Ascending aorta (tissue), 2 donors: ENCODE results near the gene FOXJ3. TPM values are rescaled to one million over a fixed set of nuclear protein-coding genes. Genes with fewer than 3 reads are reported as not detected.

Experiments
- DNase-seq, 2 donors: peaks; one replicate each; pipeline ENCODE4 v3.0.0-alpha.2; 2019; ENCODE audit warnings: low spot score in 2 of 2
- H3K27ac ChIP-seq, 2 donors: fragments of 200-600 bp; sonication (generic); one replicate each; pipeline ENCODE4 v1.5.1; 2016 to 2017; ENCODE audit warnings: mild to moderate bottlenecking in 1 of 2
- H3K27me3 ChIP-seq: fragments of 200-600 bp; sonication (generic); one replicate; pipeline ENCODE4 v1.5.1; 2017
- H3K36me3 ChIP-seq, 2 donors: fragments of 200-600 bp; sonication (generic); one replicate each; pipeline ENCODE4 v1.5.1; 2016
- H3K4me1 ChIP-seq, 2 donors: fragments of 200-600 bp; sonication (generic); one replicate each; pipeline ENCODE4 v1.5.1; 2016 to 2017; ENCODE audit warnings: mild to moderate bottlenecking in 1 of 2
- H3K4me3 ChIP-seq, 2 donors: fragments of 200-600 bp; sonication (generic); one replicate each; pipeline ENCODE4 v1.5.1; 2016 to 2017; ENCODE audit warnings: mild to moderate bottlenecking in 1 of 2
- H3K9me3 ChIP-seq, 2 donors: fragments of 200-600 bp; sonication (generic); one replicate each; pipeline ENCODE4 v1.5.1; 2016
- CTCF ChIP-seq, 3 experiments: fragments of 200-600 bp in 2 of 3; fragments of 450-650 bp in 1 of 3; sonication (generic) in 2 of 3; IDR thresholded peaks; one replicate each; pipeline ENCODE4 v1.5.1; 2016 to 2019; ENCODE audit warnings: antibody characterized with exemption in 3 of 3, mild to moderate bottlenecking in 1 of 3, moderate library complexity in 1 of 3
- intact Hi-C: fragments of 100-400 bp; cut with DNase I; formaldehyde crosslinking; loops from one replicate; pipeline ENCODE4 v1.15.1; 2023
- total RNA-seq: library from RNA; depleted of rRNA; stranded (reverse); fragments of >200 nt; gene quantifications from one replicate; pipeline ENCODE4 v1.1.0, GENCODE V29; 2016

Gene FOXJ3
- total RNA-seq, 1 donor from 2014 or later, result 62.8 TPM

- H3K9me3 ChIP-seq, result no peaks in the 10 kb centered on the region
- H3K27ac ChIP-seq, result no peak overlapping the region
- H3K4me1 ChIP-seq, result peaks cover 0 to 16% of the 10 kb centered on the region in 2 donors
- DNase-seq, result no peak
- peaks cover 0 to 10% of the 10 kb centered on the region in 2 donors for H3K36me3 ChIP-seq
- no peaks in the 10 kb centered on the region for H3K27me3 ChIP-seq
- intact Hi-C loops, result no loop called here
- no peak overlapping the region for H3K4me3 ChIP-seq
- TF ChIP-seq CTCF (IDR thresholded peaks at IDR 0.05), result no peak
These were observed 74.5 kb downstream of the FOXJ3 start for GRCh38 chr1:42260376-42261070.

GRCh38 chr1:42259739-42260064, 75.3 kb downstream of the FOXJ3 start:
- Histone ChIP-seq H3K27ac (no peak overlapping the region), H3K9me3 (no peaks in the 10 kb centered on the region), H3K36me3 (peaks cover 0 to 8% of the 10 kb centered on the region in 2 donors), H3K27me3 (no peaks in the 10 kb centered on the region), H3K4me3 (no peak overlapping the region), H3K4me1 (peaks cover 0 to 16% of the 10 kb centered on the region in 2 donors)
- no peak for DNase-seq
- TF ChIP-seq CTCF (IDR thresholded peaks at IDR 0.05), result no peak
- intact Hi-C loops, result no loop called here

- no peak overlapping the region for H3K27ac ChIP-seq
- H3K36me3 ChIP-seq, result peaks cover 0 to 3% of the 10 kb centered on the region in 2 donors
- TF ChIP-seq CTCF (IDR thresholded peaks at IDR 0.05), result no peak
- DNase-seq, result no peak
- intact Hi-C loops, result no loop called here
- H3K4me3 ChIP-seq, result no peak overlapping the region
- H3K9me3 ChIP-seq, result no peaks in the 10 kb centered on the region
- no peaks in the 10 kb centered on the region for H3K27me3 ChIP-seq
- H3K4me1 ChIP-seq, result peaks cover 0 to 16% of the 10 kb centered on the region in 2 donors
These were observed 75.8 kb downstream of the FOXJ3 start for GRCh38 chr1:42259059-42259738.

- no peak for DNase-seq
- Histone ChIP-seq H3K4me1 (peaks cover 0 to 16% of the 10 kb centered on the region in 2 donors), H3K27ac (no peak overlapping the region), H3K9me3 (no peaks in the 10 kb centered on the region), H3K4me3 (no peak overlapping the region), H3K27me3 (no peaks in the 10 kb centered on the region), H3K36me3 (no peaks in the 10 kb centered on the region)
- TF ChIP-seq CTCF (IDR thresholded peaks at IDR 0.05), result no peak
- intact Hi-C loops, result no loop called here
These were observed 76.8 kb downstream of the FOXJ3 start for GRCh38 chr1:42258218-42258617.

GRCh38 chr1:42251042-42251441, 84.0 kb downstream of the FOXJ3 start:
- Histone ChIP-seq H3K9me3 (no peaks in the 10 kb centered on the region), H3K4me3 (no peak overlapping the region), H3K4me1 (no peaks in the 10 kb centered on the region), H3K27ac (no peak overlapping the region), H3K27me3 (no peaks in the 10 kb centered on the region), H3K36me3 (no peaks in the 10 kb centered on the region)
- intact Hi-C loops, result no loop called here
- TF ChIP-seq CTCF (IDR thresholded peaks at IDR 0.05), result no peak
- DNase-seq, result no peak
